ENCODE results near the gene NUS1. TPM values are rescaled to one million over a fixed set of nuclear protein-coding genes. Genes with fewer than 3 reads are reported as not detected.
A peak's percentile ranks its signal among the peaks of the same experiment; 100 is the strongest.

The NUS1 gene
- total RNA-seq, 1 experiment from 2014 or later = 56.9 TPM

DNA sequence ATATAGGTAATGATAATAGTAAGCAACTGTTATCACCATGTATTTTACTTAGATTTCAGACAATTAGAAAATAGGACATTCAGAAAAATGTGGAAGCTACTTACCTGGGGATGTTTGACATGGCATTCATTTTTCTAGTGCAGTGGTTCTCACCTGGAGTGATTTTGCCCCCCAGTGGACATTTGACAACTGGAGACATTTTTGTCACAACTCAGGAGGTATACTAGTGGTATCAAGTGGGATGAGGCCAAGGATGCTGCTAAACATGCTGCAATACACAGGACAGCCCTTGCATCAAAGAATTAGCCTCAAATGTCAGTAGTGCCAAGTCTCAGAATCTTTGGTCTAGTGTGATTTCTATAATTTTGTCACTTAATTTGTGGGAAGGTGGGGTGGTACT lies 36.1 kb downstream of the NUS1 start:
- H4K8ac ChIP-seq (replicated peaks; ENCODE audit: insufficient read length, low read depth, low read length) = no peak overlapping the region
- H3K18ac ChIP-seq (ENCODE audit: insufficient read length, low read depth, low read length) = no peak overlapping the region
- no peak overlapping the region for H3K27ac ChIP-seq (ENCODE audit: insufficient read length, low read depth, low read length)
- Mint-ChIP-seq H3K27me3 (ENCODE audit: low read depth) (no peaks in the 10 kb centered on the region), H3K4me3 (no peak overlapping the region), H3K4me1 (peaks cover 4 to 8% of the 10 kb centered on the region in 2 experiments), H3K9me3 (no peaks in the 10 kb centered on the region; a peak in 1 of 5 replicates), H3K36me3 (ENCODE audit: insufficient read depth in 1 of 3, low read depth in 3 of 3) (peaks cover 11 to 17% (median 13%) of the 10 kb centered on the region in 3 experiments), H3K27ac (no peak overlapping the region)
- H3T11ph ChIP-seq (ENCODE audit: low read length) = no peak overlapping the region
- H3K4me1 ChIP-seq (ENCODE audit: insufficient read depth, low read length) = no peaks in the 10 kb centered on the region
- no peaks in the 10 kb centered on the region for H3K27me3 ChIP-seq (ENCODE audit: insufficient read depth, low read length)
- no peak overlapping the region for H2BK5ac ChIP-seq (ENCODE audit: insufficient read length, low read length)
- H3K23me2 ChIP-seq (ENCODE audit: insufficient read length, low read depth, low read length, poor library complexity, severe bottlenecking) = no peaks in the 10 kb centered on the region
- no peaks in the 10 kb centered on the region for H3K79me1 ChIP-seq (ENCODE audit: insufficient read depth, low read depth, low read length, poor library complexity, severe bottlenecking)
- no peak overlapping the region for H4K5ac ChIP-seq (ENCODE audit: insufficient read length, low read depth, low read length)
- no peak overlapping the region for H3K56ac ChIP-seq (ENCODE audit: insufficient read length, low read depth, low read length)
- no peak overlapping the region for H3K9ac ChIP-seq (ENCODE audit: extremely low read depth, insufficient read length, low read length)
- H2BK120ac ChIP-seq (ENCODE audit: low read depth, low read length, poor library complexity, severe bottlenecking) = no peak overlapping the region
- H3K4ac ChIP-seq (ENCODE audit: low read depth, low read length) = no peak overlapping the region
- H3K14ac ChIP-seq (ENCODE audit: insufficient read depth, low read length) = no peak overlapping the region
- DNase-seq = no peak
- H2BK12ac ChIP-seq (ENCODE audit: insufficient read length, low read depth, low read length) = no peak overlapping the region
- H4K20me1 ChIP-seq (ENCODE audit: control insufficient read depth, insufficient read depth, insufficient read length) = no peaks in the 10 kb centered on the region
- no peak overlapping the region for H2AK5ac ChIP-seq (ENCODE audit: insufficient read length, low read length)
- no peak overlapping the region for H2BK15ac ChIP-seq (ENCODE audit: low read depth, low read length)
- H3K9me3 ChIP-seq (ENCODE audit: control insufficient read depth, low read depth, low read length) = no peaks in the 10 kb centered on the region
- no peak overlapping the region for H2BK20ac ChIP-seq (ENCODE audit: low read depth, low read length, poor library complexity, severe bottlenecking)
- H3K23ac ChIP-seq (ENCODE audit: insufficient read length, low read depth, low read length) = no peak overlapping the region
- H2AFZ ChIP-seq (ENCODE audit: low read length) = no peak overlapping the region
- TF ChIP-seq, protein P1, sequence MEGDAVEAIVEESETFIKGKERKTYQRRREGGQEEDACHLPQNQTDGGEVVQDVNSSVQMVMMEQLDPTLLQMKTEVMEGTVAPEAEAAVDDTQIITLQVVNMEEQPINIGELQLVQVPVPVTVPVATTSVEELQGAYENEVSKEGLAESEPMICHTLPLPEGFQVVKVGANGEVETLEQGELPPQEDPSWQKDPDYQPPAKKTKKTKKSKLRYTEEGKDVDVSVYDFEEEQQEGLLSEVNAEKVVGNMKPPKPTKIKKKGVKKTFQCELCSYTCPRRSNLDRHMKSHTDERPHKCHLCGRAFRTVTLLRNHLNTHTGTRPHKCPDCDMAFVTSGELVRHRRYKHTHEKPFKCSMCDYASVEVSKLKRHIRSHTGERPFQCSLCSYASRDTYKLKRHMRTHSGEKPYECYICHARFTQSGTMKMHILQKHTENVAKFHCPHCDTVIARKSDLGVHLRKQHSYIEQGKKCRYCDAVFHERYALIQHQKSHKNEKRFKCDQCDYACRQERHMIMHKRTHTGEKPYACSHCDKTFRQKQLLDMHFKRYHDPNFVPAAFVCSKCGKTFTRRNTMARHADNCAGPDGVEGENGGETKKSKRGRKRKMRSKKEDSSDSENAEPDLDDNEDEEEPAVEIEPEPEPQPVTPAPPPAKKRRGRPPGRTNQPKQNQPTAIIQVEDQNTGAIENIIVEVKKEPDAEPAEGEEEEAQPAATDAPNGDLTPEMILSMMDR (conservative IDR thresholded peaks at IDR 0.05) = peak; percentile 28; the same call in 1 of the 3 replicates
- H3K4me2 ChIP-seq (ENCODE audit: insufficient read depth, insufficient read length, low read length) = no peak overlapping the region
- H4K91ac ChIP-seq (ENCODE audit: insufficient read length, low read depth, low read length) = no peak overlapping the region
- no peaks in the 10 kb centered on the region for H3K79me2 ChIP-seq (ENCODE audit: insufficient read depth, low read length)

Data from H9 (cell line).